Activated B cell treated with CpG ODN at 0.5 μM for 24 hours (primary cell): ENCODE results near the gene MST1R. TPM values are rescaled to one million over a fixed set of nuclear protein-coding genes. Genes with fewer than 3 reads are reported as not detected.

Experiments used
- ATAC-seq: fragments of 200-7000 bp; cut with Tn5 transposase; one replicate; pipeline ENCODE4 v1.10.0; 2021; ENCODE audit warnings: low read depth, mild to moderate bottlenecking, moderate library complexity
- CTCF ChIA-PET: fragments of 350-600 bp; sonication (Branson Sonifier 250); formaldehyde crosslinking; loops from one replicate; lab custom pipeline; 2021; ENCODE audit warnings: antibody characterized with exemption; lab: Charles Lee
- POLR2A ChIA-PET: fragments of 350-600 bp; sonication (Branson Sonifier 250); formaldehyde crosslinking; loops from one replicate; lab custom pipeline; 2021; ENCODE audit warnings: antibody characterized with exemption; lab: Charles Lee
- DNase-seq: peaks from one replicate; pipeline ENCODE4 v3.0.0; 2022
- H3K27ac Mint-ChIP-seq: one replicate; pipeline ENCODE4 v1.8.0; 2020; ENCODE audit warnings: mixed read lengths
- H3K27me3 Mint-ChIP-seq: one replicate; pipeline ENCODE4 v1.8.0; 2021; ENCODE audit warnings: mixed read lengths
- H3K36me3 Mint-ChIP-seq: one replicate; pipeline ENCODE4 v1.8.0; 2021; ENCODE audit warnings: low read depth, mixed read lengths
- H3K4me1 Mint-ChIP-seq: one replicate; pipeline ENCODE4 v1.8.0; 2021; ENCODE audit warnings: mixed read lengths
- H3K4me3 Mint-ChIP-seq: one replicate; pipeline ENCODE4 v1.8.0; 2020; ENCODE audit warnings: mild to moderate bottlenecking, mixed read lengths
- H3K9me3 Mint-ChIP-seq: one replicate; pipeline ENCODE4 v1.8.0; 2020; ENCODE audit warnings: mixed read lengths
- intact Hi-C: fragments of 100-400 bp; cut with micrococcal nuclease; formaldehyde crosslinking; loops from one replicate; pipeline ENCODE4 v1.15.1; 2024
- total RNA-seq: library from RNA; stranded (reverse); gene quantifications from 2 replicates; pipeline ENCODE4 v1.2.3, GENCODE V29; 2022
- TF ChIP-seq, protein P1 (sequence below): fragments of 200-600 bp; IDR thresholded peaks from one replicate; pipeline ENCODE4 v1.8.0; 2022; ENCODE audit warnings: antibody characterized with exemption, mild to moderate bottlenecking

Gene MST1R
- total RNA-seq, 1 donor from 2014 or later: 1.6 TPM

DNA sequence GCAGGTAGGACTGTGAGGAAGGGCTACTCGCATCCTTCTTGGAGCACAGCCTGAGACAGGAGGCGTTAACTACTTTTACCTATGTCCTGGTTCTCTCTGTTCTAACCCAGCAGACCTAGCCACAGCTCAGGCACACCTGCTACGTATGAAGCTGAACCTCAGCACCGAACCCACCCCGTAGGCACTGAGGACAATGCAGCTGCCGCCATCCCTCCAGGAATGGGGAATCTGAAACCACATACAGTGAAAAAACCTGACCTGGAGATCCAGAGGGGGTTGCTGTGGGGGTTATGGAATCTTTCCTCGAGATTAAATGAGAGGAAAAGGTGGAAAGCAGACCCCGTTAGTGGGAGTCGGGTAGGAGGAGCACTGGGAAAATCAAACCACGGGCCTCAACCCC, 14.4 kb downstream of the MST1R start:
- Mint-ChIP-seq H3K36me3 (no peaks in the 10 kb centered on the region), H3K4me1 (no peaks in the 10 kb centered on the region), H3K27me3 (no peaks in the 10 kb centered on the region), H3K4me3 (no peak overlapping the region), H3K27ac (no peak overlapping the region), H3K9me3 (no peaks in the 10 kb centered on the region)
- ChIA-PET CTCF (interaction anchor here (0.6 kb wide), 1 partner anchor 88 kb away, joined by 3 read pairs; no protein-coding TSS in a partner anchor), POLR2A (no interaction called here)
- TF ChIP-seq, protein P1, sequence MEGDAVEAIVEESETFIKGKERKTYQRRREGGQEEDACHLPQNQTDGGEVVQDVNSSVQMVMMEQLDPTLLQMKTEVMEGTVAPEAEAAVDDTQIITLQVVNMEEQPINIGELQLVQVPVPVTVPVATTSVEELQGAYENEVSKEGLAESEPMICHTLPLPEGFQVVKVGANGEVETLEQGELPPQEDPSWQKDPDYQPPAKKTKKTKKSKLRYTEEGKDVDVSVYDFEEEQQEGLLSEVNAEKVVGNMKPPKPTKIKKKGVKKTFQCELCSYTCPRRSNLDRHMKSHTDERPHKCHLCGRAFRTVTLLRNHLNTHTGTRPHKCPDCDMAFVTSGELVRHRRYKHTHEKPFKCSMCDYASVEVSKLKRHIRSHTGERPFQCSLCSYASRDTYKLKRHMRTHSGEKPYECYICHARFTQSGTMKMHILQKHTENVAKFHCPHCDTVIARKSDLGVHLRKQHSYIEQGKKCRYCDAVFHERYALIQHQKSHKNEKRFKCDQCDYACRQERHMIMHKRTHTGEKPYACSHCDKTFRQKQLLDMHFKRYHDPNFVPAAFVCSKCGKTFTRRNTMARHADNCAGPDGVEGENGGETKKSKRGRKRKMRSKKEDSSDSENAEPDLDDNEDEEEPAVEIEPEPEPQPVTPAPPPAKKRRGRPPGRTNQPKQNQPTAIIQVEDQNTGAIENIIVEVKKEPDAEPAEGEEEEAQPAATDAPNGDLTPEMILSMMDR: no peak
- intact Hi-C loops: no loop called here
- DNase-seq (no peak), ATAC-seq (no peak)

DNA sequence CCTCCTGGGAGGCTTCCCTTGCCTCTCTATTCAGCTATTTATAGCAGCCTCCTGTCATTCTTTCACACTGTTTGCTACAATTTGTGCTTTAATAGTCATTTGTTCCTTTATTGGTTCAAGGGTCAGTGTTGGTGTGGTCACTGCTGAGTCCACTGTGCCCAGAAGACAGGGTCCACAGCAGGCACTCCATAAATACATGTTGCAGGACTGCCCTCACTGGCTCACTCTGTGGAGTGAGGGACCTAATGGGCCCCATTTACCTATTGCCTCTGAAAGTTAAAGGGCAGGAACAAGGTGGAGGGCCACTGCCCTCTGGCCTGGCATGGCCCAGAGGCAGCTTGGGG, 16.8 kb downstream of the MST1R start:
- H3K4me1 Mint-ChIP-seq: no peaks in the 10 kb centered on the region
- TF ChIP-seq, protein P1: no peak
- POLR2A ChIA-PET: no interaction called here
- H3K27ac Mint-ChIP-seq: no peak overlapping the region
- H3K36me3 Mint-ChIP-seq: no peaks in the 10 kb centered on the region
- no peak for ATAC-seq
- CTCF ChIA-PET: no interaction called here
- no peak for DNase-seq
- no peaks in the 10 kb centered on the region for H3K27me3 Mint-ChIP-seq
- intact Hi-C loops: no loop called here
- no peak overlapping the region for H3K4me3 Mint-ChIP-seq
- no peaks in the 10 kb centered on the region for H3K9me3 Mint-ChIP-seq

DNA sequence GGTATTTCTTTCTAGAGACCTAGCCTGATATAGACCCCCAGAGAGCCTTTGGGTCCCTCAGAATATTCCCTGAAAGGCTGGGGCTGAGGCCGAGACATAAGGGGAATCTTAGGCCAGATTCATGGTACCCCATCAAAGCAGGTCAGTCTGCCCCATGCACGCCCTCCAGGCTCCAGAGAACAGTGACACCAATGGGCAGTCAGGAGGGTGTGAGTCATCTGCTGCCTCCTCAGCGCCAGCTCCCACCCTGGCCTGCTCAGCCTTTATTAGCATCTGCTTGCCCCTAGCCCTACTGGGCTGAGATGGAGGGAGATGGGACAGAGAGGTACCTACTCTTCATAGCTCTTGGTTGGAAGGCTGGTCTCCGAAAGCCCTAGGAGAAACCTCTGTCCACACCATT, 19.7 kb downstream of the MST1R start:
- ATAC-seq (no peak), DNase-seq (no peak)
- TF ChIP-seq, protein P1: no peak
- Mint-ChIP-seq H3K4me1 (no peaks in the 10 kb centered on the region), H3K36me3 (no peaks in the 10 kb centered on the region), H3K4me3 (no peak overlapping the region), H3K27me3 (peaks cover 1% of the 10 kb centered on the region), H3K27ac (no peak overlapping the region), H3K9me3 (no peaks in the 10 kb centered on the region)
- POLR2A ChIA-PET: no interaction called here
- intact Hi-C loops: no loop called here
- CTCF ChIA-PET: no interaction called here

DNA sequence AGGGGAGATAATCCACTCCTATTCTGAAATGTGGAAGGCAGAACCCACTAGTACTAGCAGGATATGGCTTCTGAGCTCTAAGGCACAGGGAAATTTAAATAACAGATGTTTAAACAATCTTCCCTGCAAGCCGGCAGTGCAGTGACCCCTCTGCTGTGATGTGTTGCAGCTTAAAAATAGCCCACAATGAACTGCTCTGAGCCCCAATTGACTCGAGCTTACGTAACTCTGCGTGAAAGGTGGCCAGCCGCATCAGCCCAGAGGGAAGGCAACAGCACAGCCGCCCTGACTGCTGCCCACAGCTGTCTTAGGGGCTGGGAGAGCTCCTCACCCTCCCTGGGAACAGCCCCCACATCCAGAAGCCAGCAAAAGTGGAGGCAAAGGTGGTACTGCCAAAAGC, 21.5 kb downstream of the MST1R start:
- no peaks in the 10 kb centered on the region for H3K4me1 Mint-ChIP-seq
- no peaks in the 10 kb centered on the region for H3K9me3 Mint-ChIP-seq
- POLR2A ChIA-PET: no interaction called here
- no peak for ATAC-seq
- no peak overlapping the region for H3K4me3 Mint-ChIP-seq
- H3K36me3 Mint-ChIP-seq: no peaks in the 10 kb centered on the region
- DNase-seq: no peak
- TF ChIP-seq, protein P1: no peak
- H3K27ac Mint-ChIP-seq: no peak overlapping the region
- H3K27me3 Mint-ChIP-seq: peaks cover 1% of the 10 kb centered on the region
- intact Hi-C loops: no loop called here
- CTCF ChIA-PET: no interaction called here

DNA sequence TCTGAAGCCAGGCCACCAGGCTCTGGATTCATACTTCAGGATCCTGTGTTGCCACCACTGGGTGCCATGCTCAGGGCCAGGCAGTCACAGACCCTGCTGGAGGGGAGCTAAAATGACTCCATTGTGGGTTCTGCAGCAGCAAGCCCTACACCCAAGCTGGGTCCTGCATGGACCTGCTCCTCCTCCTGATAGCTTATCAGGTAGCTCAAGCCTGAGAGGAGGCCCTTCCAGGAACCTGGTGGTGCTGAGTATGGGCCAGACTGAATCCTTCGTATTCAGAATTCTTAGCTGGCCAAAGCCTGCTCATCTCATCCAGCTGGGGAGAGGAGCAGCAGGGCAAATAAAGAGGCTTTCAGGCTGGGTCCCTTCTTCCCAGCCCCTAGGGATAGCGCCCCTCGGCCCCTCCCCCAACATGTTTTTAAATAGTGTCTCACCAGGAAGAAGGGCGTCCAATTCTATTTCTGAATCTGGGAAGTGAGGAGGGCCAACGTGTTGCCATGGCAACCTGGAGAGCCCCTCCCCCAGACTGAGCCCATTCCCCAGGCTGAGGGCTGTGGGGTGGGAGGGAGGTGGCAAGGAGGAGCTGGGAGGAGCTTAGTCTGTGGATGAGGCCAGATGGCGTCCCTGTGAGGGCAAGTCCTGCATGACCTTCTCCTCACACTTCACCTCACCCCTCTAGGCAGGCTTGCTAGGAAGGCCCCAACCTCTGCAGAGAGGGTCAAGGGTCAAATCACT, 22.9 kb downstream of the MST1R start:
- CTCF ChIA-PET: no interaction called here
- POLR2A ChIA-PET: no interaction called here
- ATAC-seq: no peak

More for the DNA sequence above, 22.9 kb downstream of the MST1R start:
- Mint-ChIP-seq H3K36me3 (no peaks in the 10 kb centered on the region), H3K4me1 (no peaks in the 10 kb centered on the region), H3K9me3 (no peaks in the 10 kb centered on the region), H3K27me3 (peaks cover 1% of the 10 kb centered on the region), H3K4me3 (no peak overlapping the region), H3K27ac (no peak overlapping the region)
- TF ChIP-seq, protein P1: no peak
- intact Hi-C loops: no loop called here
- DNase-seq: no peak
